ENCODE data around the gene PLA2G5.

DNA sequence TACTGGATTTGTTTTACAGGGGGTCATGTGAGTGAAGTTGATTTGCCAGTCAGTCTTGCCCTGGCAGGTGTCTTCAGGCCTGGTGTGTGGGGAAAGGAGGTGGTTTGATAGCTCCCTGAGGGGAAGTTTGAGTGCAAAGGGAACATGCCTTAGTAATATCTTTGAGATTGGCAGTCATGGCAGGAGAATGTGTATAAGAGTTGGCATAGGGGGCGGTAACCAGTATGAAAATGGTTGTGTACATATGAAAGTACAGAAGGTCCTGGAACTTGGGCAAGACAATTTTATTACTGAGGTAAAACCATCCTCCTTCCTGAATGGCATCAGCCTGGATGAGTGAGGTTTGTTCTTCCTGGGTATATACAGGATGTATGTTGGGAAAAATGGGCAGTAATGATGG, 37.6 kb upstream of the PLA2G5 start:
- TF ChIP-seq POLR2A (conservative IDR thresholded peaks at IDR 0.05) (no peak), RAD21 (CRISPR knock-in tag; conservative IDR thresholded peaks at IDR 0.05 in 1 of 2, IDR thresholded peaks at IDR 0.05 in 1 of 2) (no peak), SREBF1 (IDR thresholded peaks at IDR 0.05; ENCODE audit: borderline replicate concordance, low read depth, low read length) (no peak), CTCF (IDR thresholded peaks at IDR 0.05 in 2 of 3, conservative IDR thresholded peaks at IDR 0.05 in 1 of 3; ENCODE audit: insufficient read depth in 2 of 3, low read depth in 1 of 3, low read length in 3 of 3) (no peak), ZZZ3 (IDR thresholded peaks at IDR 0.05) (no peak), ZNF384 (IDR thresholded peaks at IDR 0.05; ENCODE audit: low read depth, low read length) (no peak), POLR2AphosphoS5 (IDR thresholded peaks at IDR 0.05; ENCODE audit: control insufficient read depth, insufficient read depth, low read depth, low read length) (no peak), ELF4 (CRISPR knock-in tag; IDR thresholded peaks at IDR 0.05) (no peak), EZH2 (IDR thresholded peaks at IDR 0.05; ENCODE audit: borderline replicate concordance, low read depth, low read length) (no peak), MAX (CRISPR knock-in tag; IDR thresholded peaks at IDR 0.05) (no peak), BRF1 (IDR thresholded peaks at IDR 0.05; ENCODE audit: borderline replicate concordance, extremely low read depth, insufficient read length) (no peak), FOS (IDR thresholded peaks at IDR 0.05; ENCODE audit: extremely low read depth, insufficient read length) (no peak)
- TF ChIP-seq, protein P1, sequence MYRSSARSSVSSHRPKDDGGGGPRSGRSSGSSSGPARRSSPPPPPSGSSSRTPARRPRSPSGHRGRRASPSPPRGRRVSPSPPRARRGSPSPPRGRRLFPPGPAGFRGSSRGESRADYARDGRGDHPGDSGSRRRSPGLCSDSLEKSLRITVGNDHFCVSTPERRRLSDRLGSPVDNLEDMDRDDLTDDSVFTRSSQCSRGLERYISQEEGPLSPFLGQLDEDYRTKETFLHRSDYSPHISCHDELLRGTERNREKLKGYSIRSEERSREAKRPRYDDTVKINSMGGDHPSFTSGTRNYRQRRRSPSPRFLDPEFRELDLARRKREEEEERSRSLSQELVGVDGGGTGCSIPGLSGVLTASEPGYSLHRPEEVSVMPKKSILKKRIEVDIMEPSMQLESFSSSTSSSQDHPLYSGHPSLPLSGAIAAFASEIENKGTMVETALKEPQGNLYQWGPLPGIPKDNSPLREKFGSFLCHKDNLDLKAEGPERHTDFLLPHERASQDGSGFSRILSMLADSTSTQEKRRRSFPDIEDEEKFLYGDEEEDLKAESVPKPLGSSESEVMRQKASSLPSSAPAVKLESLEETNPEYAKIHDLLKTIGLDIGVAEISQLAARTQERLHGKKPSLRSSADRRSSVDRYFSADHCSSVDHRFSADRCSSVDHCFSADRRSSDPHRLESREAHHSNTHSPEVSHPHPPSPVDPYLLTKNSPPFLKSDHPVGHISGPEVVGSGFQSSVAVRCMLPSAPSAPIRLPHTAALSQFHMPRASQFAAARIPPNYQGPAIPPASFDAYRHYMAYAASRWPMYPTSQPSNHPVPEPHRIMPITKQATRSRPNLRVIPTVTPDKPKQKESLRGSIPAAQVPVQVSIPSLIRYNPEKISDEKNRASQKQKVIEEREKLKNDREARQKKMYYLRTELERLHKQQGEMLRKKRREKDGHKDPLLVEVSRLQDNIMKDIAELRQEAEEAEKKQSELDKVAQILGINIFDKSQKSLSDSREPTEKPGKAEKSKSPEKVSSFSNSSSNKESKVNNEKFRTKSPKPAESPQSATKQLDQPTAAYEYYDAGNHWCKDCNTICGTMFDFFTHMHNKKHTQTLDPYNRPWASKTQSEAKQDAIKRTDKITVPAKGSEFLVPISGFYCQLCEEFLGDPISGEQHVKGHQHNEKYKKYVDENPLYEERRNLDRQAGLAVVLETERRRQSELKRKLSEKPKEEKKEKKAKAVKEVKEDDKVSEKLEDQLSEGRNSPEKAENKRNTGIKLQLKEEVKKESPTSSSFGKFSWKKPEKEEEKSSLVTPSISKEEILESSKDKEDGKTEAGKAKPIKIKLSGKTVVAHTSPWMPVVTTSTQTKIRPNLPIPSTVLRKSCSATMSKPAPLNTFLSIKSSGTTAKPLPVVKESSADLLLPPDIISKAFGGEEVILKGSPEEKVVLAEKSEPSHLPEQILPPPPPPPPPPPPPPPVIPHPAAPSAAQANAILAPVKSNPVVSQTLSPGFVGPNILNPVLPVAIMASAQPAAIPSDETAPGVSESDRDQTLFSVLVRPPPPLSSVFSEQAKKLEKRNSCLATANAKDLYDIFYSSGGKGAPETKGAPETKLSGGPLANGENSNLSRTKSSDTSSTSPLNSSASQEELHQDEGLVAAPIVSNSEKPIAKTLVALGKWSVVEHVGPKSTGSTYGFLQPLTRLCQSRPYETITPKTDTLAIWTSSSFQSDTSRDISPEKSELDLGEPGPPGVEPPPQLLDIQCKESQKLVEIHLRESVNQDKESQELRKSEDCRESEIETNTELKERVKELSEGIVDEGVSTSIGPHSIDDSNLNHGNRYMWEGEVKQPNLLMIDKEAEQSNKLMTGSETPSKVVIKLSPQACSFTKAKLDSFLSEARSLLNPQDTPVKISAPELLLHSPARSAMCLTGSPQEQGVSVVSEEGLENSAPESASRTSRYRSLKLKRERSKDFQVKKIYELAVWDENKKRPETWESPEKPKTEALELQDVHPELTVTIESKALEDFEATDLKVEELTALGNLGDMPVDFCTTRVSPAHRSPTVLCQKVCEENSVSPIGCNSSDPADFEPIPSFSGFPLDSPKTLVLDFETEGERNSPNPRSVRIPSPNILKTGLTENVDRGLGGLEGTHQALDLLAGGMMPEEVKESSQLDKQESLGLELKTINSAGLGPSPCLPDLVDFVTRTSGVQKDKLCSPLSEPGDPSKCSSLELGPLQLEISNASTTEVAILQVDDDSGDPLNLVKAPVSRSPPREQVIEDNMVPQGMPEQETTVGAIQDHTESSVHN (IDR thresholded peaks at IDR 0.05; ENCODE audit: borderline replicate concordance in 1 of 2, low read depth in 1 of 2): no peak
- TF ChIP-seq, protein P2, sequence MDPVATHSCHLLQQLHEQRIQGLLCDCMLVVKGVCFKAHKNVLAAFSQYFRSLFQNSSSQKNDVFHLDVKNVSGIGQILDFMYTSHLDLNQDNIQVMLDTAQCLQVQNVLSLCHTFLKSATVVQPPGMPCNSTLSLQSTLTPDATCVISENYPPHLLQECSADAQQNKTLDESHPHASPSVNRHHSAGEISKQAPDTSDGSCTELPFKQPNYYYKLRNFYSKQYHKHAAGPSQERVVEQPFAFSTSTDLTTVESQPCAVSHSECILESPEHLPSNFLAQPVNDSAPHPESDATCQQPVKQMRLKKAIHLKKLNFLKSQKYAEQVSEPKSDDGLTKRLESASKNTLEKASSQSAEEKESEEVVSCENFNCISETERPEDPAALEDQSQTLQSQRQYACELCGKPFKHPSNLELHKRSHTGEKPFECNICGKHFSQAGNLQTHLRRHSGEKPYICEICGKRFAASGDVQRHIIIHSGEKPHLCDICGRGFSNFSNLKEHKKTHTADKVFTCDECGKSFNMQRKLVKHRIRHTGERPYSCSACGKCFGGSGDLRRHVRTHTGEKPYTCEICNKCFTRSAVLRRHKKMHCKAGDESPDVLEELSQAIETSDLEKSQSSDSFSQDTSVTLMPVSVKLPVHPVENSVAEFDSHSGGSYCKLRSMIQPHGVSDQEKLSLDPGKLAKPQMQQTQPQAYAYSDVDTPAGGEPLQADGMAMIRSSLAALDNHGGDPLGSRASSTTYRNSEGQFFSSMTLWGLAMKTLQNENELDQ (CRISPR knock-in tag; IDR thresholded peaks at IDR 0.05; ENCODE audit: borderline replicate concordance): no peak

Data from K562 (cell line).